HPDE6-E6E7 (cell line): ENCODE results near the gene AMDHD1.
A peak's percentile ranks its signal among the peaks of the same experiment; 100 is the strongest.

Experiments
- DNase-seq: peaks from one replicate; pipeline ENCODE4 v3.0.0; 2011; ENCODE audit warnings: missing footprints; ENCODE audit errors: extremely low spot score

The AMDHD1 gene

GRCh38 chr12:95943330-95943842 lies at the start of gene AMDHD1:
Gene AMDHD1, plus strand, starts transcription at chr12:95943331. Its CDS starts 68 bp downstream, at chr12:95943399.
- peak; percentile 38 for DNase-seq

DNA sequence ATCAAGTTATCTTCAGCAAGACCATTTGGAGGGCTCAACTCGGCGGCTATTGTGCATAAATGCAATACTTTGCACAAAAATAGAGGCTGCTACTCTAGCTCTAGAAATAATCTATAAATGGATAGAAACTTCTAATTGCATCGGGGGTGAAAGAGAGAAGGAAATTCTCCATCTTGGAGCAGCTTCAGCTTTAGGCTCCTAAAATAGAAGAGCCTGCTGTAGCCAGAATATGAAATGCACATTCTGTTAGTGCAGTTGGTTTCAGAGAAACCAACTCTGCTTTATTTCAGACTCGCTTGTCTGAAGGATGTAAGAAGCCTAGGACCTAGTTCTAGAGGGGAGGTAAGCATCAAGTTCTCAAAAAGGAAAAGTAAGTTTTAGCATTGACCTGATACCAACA lies 46.3 kb upstream of the AMDHD1 start:
- DNase-seq: no peak

- no peak for DNase-seq
Measured at GRCh38 chr12:95898081-95898480, 45.0 kb upstream of the AMDHD1 start.

DNA sequence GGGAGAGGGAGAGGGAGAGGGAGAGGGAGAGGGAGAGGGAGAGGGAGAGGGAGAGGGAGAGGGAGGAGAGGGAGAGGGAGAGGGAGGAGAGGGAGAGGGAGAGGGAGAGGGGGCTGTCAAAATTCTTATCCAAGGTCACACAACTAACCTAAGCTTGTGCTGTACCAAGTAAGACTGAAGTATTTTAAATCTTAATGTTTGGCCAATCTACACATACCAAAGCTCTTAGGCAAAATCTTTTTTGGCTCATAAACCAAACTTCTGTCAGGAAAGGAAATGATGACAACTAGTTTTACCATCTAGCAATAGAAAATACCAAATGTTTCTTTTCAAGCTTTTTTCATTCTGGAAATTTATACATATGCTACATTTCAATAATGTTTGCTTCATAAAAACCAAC lies 34.6 kb upstream of the AMDHD1 start:
- no peak for DNase-seq

DNA sequence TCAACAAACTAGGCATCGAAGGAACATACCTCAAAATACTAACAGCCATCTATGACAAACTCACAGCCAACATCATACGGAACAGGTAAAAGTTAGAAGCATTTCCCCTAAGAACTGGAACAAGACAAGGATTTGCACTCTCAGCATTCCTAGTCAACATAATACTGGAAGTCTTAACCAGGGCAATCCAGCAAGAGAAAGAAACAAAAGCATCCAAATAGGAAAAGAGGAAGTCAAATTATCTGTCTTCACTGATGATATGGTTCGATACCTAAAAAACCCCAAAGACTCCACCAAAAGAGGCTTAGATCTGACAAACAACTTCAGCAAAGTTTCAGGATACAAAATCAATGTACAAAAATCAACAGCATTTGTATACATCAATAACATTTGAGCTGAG lies 33.3 kb upstream of the AMDHD1 start:
- no peak for DNase-seq

- DNase-seq: peak; percentile 39
Measured at GRCh38 chr12:95918194-95918993, 24.7 kb upstream of the AMDHD1 start.

DNA sequence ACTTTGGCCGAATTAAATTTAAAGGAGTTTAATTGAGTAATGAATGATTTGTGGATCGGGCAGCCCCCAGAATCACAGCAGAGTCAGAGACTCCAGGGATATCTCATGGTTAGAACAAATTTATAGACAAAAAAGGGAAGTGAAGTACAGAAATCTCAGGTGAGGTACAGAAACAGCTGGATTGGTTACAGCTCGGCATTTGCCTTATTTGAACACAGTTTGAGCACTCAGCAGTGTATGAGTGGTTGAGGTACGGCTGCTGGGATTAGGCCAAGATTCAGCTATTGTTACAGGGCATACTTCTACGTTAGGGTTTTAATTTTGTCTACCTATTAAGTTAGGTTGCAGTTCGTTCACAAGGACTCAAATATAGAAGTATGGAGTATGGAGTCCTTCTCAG lies 24.0 kb upstream of the AMDHD1 start:
- no peak for DNase-seq

- no peak for DNase-seq
Measured at GRCh38 chr12:95922231-95922630, 20.9 kb upstream of the AMDHD1 start.

GRCh38 chr12:95940514-95940913 lies 2.6 kb upstream of the AMDHD1 start:
- no peak for DNase-seq

DNA sequence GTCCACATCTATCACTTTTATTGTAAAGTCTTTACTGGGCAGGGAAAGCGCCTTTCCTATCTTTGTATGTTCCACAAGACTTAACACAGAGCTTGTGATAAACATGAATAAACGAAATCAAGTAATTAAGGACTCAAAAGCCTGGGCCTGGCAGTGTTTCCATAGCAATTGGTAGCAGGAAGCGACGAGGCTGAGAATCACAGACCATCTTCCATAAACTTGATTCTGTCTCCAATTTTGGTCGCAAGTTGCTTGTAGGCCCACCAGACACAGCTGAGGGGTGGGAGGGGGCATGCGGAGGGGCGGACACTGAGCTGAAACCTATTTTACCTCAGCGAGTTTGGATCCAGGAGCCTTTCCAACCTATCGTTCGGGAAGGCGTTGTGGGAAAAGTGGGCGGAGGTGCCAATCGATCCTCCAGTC lies 1.0 kb upstream of the AMDHD1 start:
- DNase-seq: no peak

GRCh38 chr12:95942524-95943329 lies 404 bp upstream of the AMDHD1 start, which contains the start of gene CCDC38:
Gene CCDC38, minus strand, starts transcription at chr12:95942614. Its CDS starts 6,105 bp downstream, at chr12:95936509.
- peak; percentile 80 for DNase-seq

- DNase-seq: no peak
Measured at GRCh38 chr12:95944108-95944704, 1.1 kb downstream of the AMDHD1 start.

DNA sequence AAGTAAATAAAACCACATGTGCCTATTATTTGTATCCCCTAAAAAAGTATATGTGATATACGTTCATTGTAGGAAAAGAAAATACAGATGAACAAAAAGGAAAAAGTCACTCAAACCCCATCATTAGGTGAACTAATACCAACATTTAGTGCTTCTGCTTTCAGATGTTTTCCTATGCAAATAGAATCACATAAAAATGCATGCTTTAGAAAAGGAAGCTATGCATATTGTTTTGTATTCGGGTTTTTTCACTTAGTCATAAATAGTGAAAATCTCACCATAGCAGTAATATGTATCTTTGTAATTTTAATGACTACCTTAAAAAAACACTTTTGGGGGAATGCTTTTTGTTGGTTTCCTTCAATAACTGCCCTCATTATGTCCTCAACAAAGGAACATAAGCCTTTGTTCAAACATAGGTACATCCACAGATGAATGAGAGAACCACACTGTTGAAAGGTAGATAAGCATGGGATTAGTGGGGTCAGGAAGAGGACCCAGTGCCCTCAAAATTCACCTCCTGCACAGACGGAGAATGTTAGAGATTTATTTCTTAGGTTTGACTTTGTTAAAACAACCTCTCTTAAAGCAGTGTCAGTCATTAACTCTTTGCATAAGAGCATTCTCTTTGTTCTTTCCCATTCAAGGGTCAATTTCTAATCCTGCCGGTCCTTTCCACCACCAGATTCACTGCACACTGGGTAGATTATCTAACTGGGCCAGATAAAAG lies 6.5 kb downstream of the AMDHD1 start:
- no peak for DNase-seq

DNA sequence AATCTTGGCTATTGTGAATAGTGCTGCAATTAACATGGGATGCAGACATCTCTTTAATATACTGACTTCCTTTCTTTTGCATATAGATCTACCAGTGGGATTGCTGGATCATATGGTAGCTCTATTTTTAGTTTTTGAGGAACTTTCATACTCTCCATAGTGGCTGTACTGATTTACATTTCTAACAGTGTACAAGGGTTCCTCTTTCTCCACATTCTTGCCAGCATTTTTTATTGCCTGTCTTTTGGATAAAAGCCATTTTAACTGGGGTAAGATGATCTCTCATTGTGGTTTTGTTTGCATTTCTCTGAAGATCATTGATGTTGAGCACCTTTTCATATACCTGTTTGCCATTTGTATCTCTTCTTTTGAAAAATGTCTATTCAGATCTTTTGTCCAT lies 8.4 kb downstream of the AMDHD1 start:
- DNase-seq: no peak

- no peak for DNase-seq
Measured at GRCh38 chr12:95953000-95953399, 9.9 kb downstream of the AMDHD1 start.

DNA sequence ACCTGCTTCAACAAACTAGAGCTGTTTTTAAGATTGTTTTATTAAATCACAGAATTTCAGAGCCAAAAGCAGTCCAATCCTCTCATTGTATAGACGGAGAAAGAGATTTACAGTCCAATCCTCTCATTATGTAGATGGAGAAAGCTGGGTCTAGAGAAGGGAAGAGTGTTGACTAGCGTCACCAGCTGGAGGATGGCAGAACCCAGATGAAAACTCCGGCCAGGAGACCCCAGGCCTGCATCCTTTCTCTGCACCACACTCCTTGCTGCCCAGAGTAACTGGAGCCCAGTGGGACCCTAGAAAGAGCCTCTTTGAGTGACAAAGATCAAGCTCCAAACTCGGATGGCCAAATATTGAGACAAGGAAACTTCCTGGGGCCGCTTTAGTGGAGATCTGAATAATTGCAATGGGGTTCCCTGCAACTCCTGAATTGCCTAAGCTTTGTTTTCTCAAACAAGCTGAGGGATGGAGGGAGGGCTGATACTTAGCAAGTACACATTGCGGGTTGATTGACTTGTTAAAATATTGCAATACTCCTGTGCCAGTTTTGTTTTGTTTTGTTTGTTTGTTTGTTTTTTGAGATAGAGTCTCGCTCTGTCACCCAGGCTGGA lies 12.5 kb downstream of the AMDHD1 start:
- no peak for DNase-seq

DNA sequence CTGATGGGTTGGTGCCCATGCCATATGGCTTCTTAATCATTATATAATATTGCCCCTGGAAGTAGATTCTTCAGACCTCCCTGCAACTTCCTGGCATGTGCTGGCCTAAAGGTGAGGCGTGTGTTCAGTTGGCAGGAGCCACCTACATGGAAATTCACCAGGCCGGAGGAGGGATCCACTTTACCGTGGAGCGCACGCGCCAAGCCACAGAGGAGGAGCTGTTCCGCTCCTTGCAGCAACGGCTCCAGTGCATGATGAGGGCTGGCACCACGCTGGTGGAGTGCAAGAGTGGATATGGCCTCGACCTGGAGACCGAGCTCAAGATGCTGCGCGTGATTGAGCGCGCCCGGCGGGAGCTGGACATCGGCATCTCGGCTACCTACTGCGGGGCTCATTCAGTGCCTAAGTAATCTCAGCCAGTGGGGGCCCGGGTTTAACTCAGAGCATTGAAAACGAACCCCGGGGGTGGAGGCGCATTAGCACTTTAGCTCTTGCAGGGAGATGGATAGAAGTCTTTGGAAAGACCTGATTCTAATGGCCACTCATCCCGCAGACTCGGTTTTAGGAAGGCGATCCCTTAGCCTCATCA lies 13.5 kb downstream of the AMDHD1 start:
- no peak for DNase-seq

GRCh38 chr12:95959107-95959506 lies 16.0 kb downstream of the AMDHD1 start:
- no peak for DNase-seq

GRCh38 chr12:95960241-95960640 lies 17.1 kb downstream of the AMDHD1 start:
- DNase-seq: no peak

- no peak for DNase-seq
Measured at GRCh38 chr12:95962222-95962621, 19.1 kb downstream of the AMDHD1 start.

GRCh38 chr12:95963096-95963495 lies 20.0 kb downstream of the AMDHD1 start:
- no peak for DNase-seq
